Left lobe of liver (tissue), 2 donors: ENCODE results near the gene CNKSR1. TPM values are rescaled to one million over a fixed set of nuclear protein-coding genes. Genes with fewer than 3 reads are reported as not detected.
A peak's percentile ranks its signal among the peaks of the same experiment; 100 is the strongest.

ENCODE experiments used
- ATAC-seq: fragments of 200-7000 bp; cut with Tn5 transposase; one replicate; pipeline ENCODE4 v1.9.1; 2020; ENCODE audit warnings: mild to moderate bottlenecking, moderate library complexity
- DNase-seq: peaks from one replicate; pipeline ENCODE4 v3.0.0-alpha.2; 2020; ENCODE audit warnings: low spot score
- total RNA-seq: library from RNA; stranded (reverse); gene quantifications from one replicate; pipeline ENCODE4 v1.2.1, GENCODE V29; 2021
- donor health status: DM: no; HTN: no; CAD: no; lungs with moderate emphysema.
- donor health status: DM: no; HTN: yes; CAD: no.

The CNKSR1 gene
- total RNA-seq, 1 donor from 2014 or later: 0.63 TPM

GRCh38 chr1:26160527-26161414 is 16.5 kb upstream of the CNKSR1 start:
- DNase-seq (no peak), ATAC-seq (no peak)

- ATAC-seq: peak; percentile 79
- peak; percentile 61 for DNase-seq
Observed at GRCh38 chr1:26161415-26162219, 15.7 kb upstream of the CNKSR1 start.

GRCh38 chr1:26162220-26162709 is 15.0 kb upstream of the CNKSR1 start:
- DNase-seq: no peak
- no peak for ATAC-seq

- DNase-seq: no peak
- ATAC-seq: no peak
Observed at GRCh38 chr1:26163684-26164035, 13.6 kb upstream of the CNKSR1 start.

GRCh38 chr1:26164036-26164860 is 13.0 kb upstream of the CNKSR1 start:
- ATAC-seq (peak; percentile 72), DNase-seq (no peak)

- no peak for DNase-seq
- no peak for ATAC-seq
Observed at GRCh38 chr1:26164861-26165842, 12.1 kb upstream of the CNKSR1 start.

DNA sequence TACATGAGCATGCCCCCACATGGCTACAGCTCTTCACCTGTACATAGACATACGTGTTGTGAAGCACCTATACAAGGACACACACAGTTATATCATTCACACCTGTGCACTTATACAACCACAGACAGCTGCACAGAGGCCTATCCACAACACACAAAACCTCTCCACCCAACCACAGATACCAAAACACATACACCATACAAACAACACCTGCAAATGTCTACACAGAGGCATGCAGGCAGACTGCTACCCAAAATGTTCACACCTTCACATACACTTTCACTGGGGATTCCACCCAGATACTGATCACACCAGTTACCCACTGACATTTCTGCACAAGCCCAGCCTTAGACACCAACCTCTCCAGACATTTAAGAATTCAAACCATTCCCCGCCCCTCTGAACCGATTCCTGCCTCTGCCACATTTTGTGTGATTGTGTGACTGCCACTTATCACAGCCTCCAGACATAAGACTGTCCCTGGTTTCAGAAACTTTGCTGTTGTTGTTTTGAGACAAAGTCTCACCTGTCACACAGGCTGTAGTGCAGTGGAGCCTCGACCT is 10.5 kb upstream of the CNKSR1 start:
- ATAC-seq (no peak), DNase-seq (no peak)

DNA sequence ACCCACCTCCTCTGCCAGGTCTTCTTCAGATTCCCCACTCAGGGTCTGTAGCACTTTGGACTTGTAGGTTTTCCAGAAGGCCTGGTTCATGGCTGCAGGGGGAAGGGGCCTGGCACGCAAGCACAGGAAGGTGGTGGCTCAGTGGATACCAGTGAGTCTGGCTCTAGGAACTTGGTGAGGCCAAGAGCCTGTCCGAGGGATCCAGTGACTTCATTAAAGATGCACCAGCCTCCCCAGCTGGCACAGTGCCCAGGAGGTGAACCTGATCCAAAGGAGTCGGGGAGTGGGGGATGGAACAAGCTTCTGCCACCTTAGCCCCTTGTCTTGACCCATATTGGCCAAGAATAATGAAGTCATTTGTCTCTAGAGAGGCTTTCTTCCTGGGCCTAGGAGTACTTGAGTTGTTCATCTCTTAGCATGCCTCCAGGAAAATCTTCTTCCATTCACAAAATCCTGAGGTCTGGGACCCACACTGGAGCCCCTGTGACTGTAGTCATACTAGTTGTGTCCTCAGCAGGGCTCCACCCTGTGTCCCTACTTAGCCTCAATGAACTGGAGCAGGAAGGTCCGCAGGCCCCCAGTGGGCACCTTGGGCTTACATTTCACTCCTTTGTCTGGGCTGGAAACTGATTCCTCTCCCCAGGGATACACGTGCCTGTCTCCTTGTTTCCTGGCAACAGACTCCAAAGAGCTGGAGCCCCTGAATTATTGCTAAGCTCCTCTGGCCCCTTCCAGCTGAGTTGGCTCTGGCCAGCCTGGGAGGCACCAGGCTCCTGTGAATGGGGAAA is 8.7 kb upstream of the CNKSR1 start, which contains the start of gene C1orf232:
Gene C1orf232, minus strand, starts transcription at position 554 of the 788 bp plus-strand sequence. Its CDS starts 464 bp downstream, at position 90.
- no peak for DNase-seq
- no peak for ATAC-seq

- no peak for DNase-seq
- ATAC-seq: no peak
Observed at GRCh38 chr1:26169198-26169554, 8.1 kb upstream of the CNKSR1 start.

- DNase-seq (peak; percentile 92), ATAC-seq (peak; percentile 97)
Observed at GRCh38 chr1:26169669-26170471, 7.4 kb upstream of the CNKSR1 start, which contains the start of gene ZNF593. TSS of gene ZNF593 (plus strand) at chr1:26169908. CDS start at chr1:26169984, 76 bp downstream.

GRCh38 chr1:26170472-26170821 is 6.8 kb upstream of the CNKSR1 start:
- DNase-seq: no peak
- ATAC-seq: peak; percentile 2

- DNase-seq (no peak), ATAC-seq (no peak)
Observed at GRCh38 chr1:26171084-26172072, 5.9 kb upstream of the CNKSR1 start, which contains the start of gene ZNF593OS. TSS of gene ZNF593OS (minus strand) at chr1:26171832. CDS start at chr1:26171661, 171 bp downstream.

GRCh38 chr1:26175346-26175745 is 1.9 kb upstream of the CNKSR1 start:
- ATAC-seq (no peak), DNase-seq (no peak)

DNA sequence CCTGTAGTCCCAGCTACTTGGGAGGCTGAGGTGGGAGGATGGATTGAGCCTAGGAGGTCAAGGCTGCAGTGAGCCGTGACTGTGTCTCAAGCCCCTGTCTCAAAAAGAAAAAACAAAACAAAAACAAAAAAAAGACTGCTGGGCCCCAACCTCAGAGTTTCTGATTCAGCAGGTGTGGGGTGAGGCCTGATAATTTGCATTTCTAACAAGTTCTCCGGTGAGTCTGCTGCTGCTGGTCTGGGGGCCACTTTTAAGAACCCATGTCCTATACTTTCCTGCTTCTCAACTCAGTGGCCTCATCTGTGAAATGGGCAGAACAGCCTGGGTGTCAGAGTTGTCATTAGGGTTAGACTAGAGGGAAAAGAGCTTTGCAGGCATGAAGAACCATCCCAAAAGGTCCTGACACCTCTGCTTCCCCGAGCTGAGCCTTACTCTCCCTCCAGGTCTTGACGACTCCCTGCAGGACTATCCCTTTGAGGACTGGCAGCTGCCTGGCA is 2.8 kb downstream of the CNKSR1 start:
- ATAC-seq (no peak), DNase-seq (no peak)

GRCh38 chr1:26181586-26182382 is 4.5 kb downstream of the CNKSR1 start:
- no peak for DNase-seq
- ATAC-seq: no peak

DNA sequence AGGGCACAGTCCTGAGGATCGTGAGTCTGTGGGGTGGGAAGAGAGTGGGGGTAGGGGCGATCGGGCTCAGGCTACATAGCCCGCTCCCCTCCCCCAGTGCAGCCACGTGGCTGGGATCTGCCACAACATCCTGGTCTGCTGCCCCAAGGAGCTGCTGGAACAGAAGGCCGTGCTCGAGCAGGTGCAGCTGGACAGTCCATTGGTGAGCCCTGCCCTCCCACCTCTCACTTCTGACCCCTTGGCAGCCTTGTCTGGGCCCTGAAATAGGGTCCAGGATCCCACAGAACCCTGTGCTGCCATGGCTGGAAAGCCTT is 5.0 kb downstream of the CNKSR1 start:
- DNase-seq (no peak), ATAC-seq (no peak)
